GM19467 (cell line): ENCODE data around the gene RGS14.

Source experiments
- ATAC-seq: cut with Tn5 transposase; IDR thresholded peaks from one replicate; pipeline ENCODE4 v1.9.1; 2021; ENCODE audit warnings: mild to moderate bottlenecking, moderate library complexity; ENCODE audit not compliant: unreplicated experiment

RGS14 gene

GRCh38 chr5:177377851-177378776 is 20.4 kb downstream of the RGS14 start:
- ATAC-seq: no peak

- no peak for ATAC-seq
These were observed 21.5 kb downstream of the RGS14 start for GRCh38 chr5:177378884-177379883.

GRCh38 chr5:177380805-177381126 is 23.0 kb downstream of the RGS14 start:
- ATAC-seq: no peak

GRCh38 chr5:177382423-177383029 is 24.8 kb downstream of the RGS14 start:
- no peak for ATAC-seq

- ATAC-seq: no peak
These were observed 25.5 kb downstream of the RGS14 start for GRCh38 chr5:177383181-177383580.

- ATAC-seq: no peak
These were observed 26.4 kb downstream of the RGS14 start, which contains the start of gene SLC34A1 for GRCh38 chr5:177384134-177384533. TSS of gene SLC34A1 (plus strand) at chr5:177384434. CDS start at chr5:177385742, 1,308 bp downstream.

GRCh38 chr5:177385720-177386119 is 28.0 kb downstream of the RGS14 start:
- ATAC-seq: no peak

GRCh38 chr5:177386542-177386941 is 28.8 kb downstream of the RGS14 start:
- ATAC-seq: no peak

- no peak for ATAC-seq
These were observed 29.7 kb downstream of the RGS14 start for GRCh38 chr5:177387405-177387804.

GRCh38 chr5:177388521-177389052 is 30.9 kb downstream of the RGS14 start:
- ATAC-seq: no peak

- no peak for ATAC-seq
These were observed 31.8 kb downstream of the RGS14 start for GRCh38 chr5:177389241-177390169.

- peak; percentile 69 for ATAC-seq
These were observed 32.9 kb downstream of the RGS14 start for GRCh38 chr5:177390363-177391300.

- ATAC-seq: no peak
These were observed 35.0 kb downstream of the RGS14 start for GRCh38 chr5:177392765-177393164.

GRCh38 chr5:177393206-177393765 is 35.6 kb downstream of the RGS14 start:
- ATAC-seq: no peak

- ATAC-seq: no peak
These were observed 36.3 kb downstream of the RGS14 start for GRCh38 chr5:177393990-177394389.

GRCh38 chr5:177396078-177396477 is 38.4 kb downstream of the RGS14 start:
- ATAC-seq: no peak

GRCh38 chr5:177396807-177397206 is 39.1 kb downstream of the RGS14 start:
- no peak for ATAC-seq

GRCh38 chr5:177397875-177398390 is 40.2 kb downstream of the RGS14 start:
- ATAC-seq: no peak
